GM19328 (cell line): ENCODE data around the gene RAP1B.
A peak's percentile ranks its signal among the peaks of the same experiment; 100 is the strongest.

ENCODE experiments used
- ATAC-seq: cut with Tn5 transposase; IDR thresholded peaks from one replicate; pipeline ENCODE4 v1.9.1; 2021; ENCODE audit warnings: mild to moderate bottlenecking, moderate library complexity; ENCODE audit not compliant: unreplicated experiment

RAP1B gene

GRCh38 chr12:68611094-68611805 lies 551 bp downstream of the RAP1B start:
- peak; percentile 22 for ATAC-seq

- ATAC-seq: no peak
Observed at GRCh38 chr12:68611806-68612160, 1.1 kb downstream of the RAP1B start.

- no peak for ATAC-seq
Observed at GRCh38 chr12:68612202-68612601, 1.5 kb downstream of the RAP1B start.

- no peak for ATAC-seq
Observed at GRCh38 chr12:68612697-68613096, 2.0 kb downstream of the RAP1B start.

- ATAC-seq: no peak
Observed at GRCh38 chr12:68613209-68613904, 2.7 kb downstream of the RAP1B start.

- no peak for ATAC-seq
Observed at GRCh38 chr12:68614105-68614679, 3.5 kb downstream of the RAP1B start.

GRCh38 chr12:68614769-68615168 lies 4.1 kb downstream of the RAP1B start:
- ATAC-seq: no peak

GRCh38 chr12:68617160-68617926 lies 6.6 kb downstream of the RAP1B start:
- no peak for ATAC-seq

GRCh38 chr12:68619541-68619940 lies 8.8 kb downstream of the RAP1B start:
- no peak for ATAC-seq

- no peak for ATAC-seq
Observed at GRCh38 chr12:68620519-68621471, 10.1 kb downstream of the RAP1B start.

- ATAC-seq: no peak
Observed at GRCh38 chr12:68621472-68622081, 10.9 kb downstream of the RAP1B start.

- no peak for ATAC-seq
Observed at GRCh38 chr12:68622250-68622649, 11.6 kb downstream of the RAP1B start.

- no peak for ATAC-seq
Observed at GRCh38 chr12:68623059-68623458, 12.4 kb downstream of the RAP1B start.

- no peak for ATAC-seq
Observed at GRCh38 chr12:68623984-68624383, 13.3 kb downstream of the RAP1B start.

- ATAC-seq: no peak
Observed at GRCh38 chr12:68624933-68625332, 14.2 kb downstream of the RAP1B start.

GRCh38 chr12:68627673-68628319 lies 17.1 kb downstream of the RAP1B start:
- no peak for ATAC-seq

GRCh38 chr12:68628698-68629097 lies 18.0 kb downstream of the RAP1B start:
- no peak for ATAC-seq

GRCh38 chr12:68630050-68630449 lies 19.4 kb downstream of the RAP1B start:
- no peak for ATAC-seq

GRCh38 chr12:68630598-68630997 lies 19.9 kb downstream of the RAP1B start:
- no peak for ATAC-seq
